Gastroesophageal sphincter (tissue), 4 donors: ENCODE results near the gene SMIM29. TPM values are rescaled to one million over a fixed set of nuclear protein-coding genes. Genes with fewer than 3 reads are reported as not detected.

Experiments
- ATAC-seq: fragments of 150-250 bp; one replicate; pipeline ENCODE4 v1.9.1; 2016; ENCODE audit warnings: mild to moderate bottlenecking, moderate library complexity
- H3K27ac ChIP-seq, 4 donors: fragments of 200-600 bp; sonication (generic) in 3 of 4; 1 replicate in 3 of 4; 2 replicates in 1 of 4; pipeline ENCODE4 v1.5.1; 2016 to 2019
- H3K27me3 ChIP-seq: fragments of 200-600 bp; sonication (generic); one replicate; pipeline ENCODE4 v1.5.1; 2019
- H3K36me3 ChIP-seq, 2 donors: fragments of 200-600 bp; sonication (generic); one replicate each; pipeline ENCODE4 v1.5.1; 2019; ENCODE audit warnings: control low read depth in 1 of 2
- H3K4me1 ChIP-seq, 3 donors: fragments of 200-600 bp; sonication (generic); 1 replicate in 2 of 3; 2 replicates in 1 of 3; pipeline ENCODE4 v1.5.1; 2016 to 2019; ENCODE audit warnings: control low read depth in 2 of 3
- H3K4me3 ChIP-seq, 2 donors: fragments of 200-600 bp; sonication (generic); one replicate each; pipeline ENCODE4 v1.5.1; 2019; ENCODE audit warnings: mild to moderate bottlenecking in 1 of 2, moderate library complexity in 1 of 2
- H3K9me3 ChIP-seq, 3 donors: fragments of 200-600 bp; sonication (generic); one replicate each; pipeline ENCODE4 v1.5.1; 2017 to 2019; ENCODE audit warnings: control low read depth in 2 of 3
- EP300 ChIP-seq: sonication (generic); formaldehyde crosslinking; IDR thresholded peaks from one replicate; pipeline ENCODE4 v1.6.1; 2017; ENCODE audit warnings: antibody characterized with exemption, mild to moderate bottlenecking
- POLR2A ChIP-seq, 2 donors: fragments of 450-650 bp; IDR thresholded peaks; one replicate each; pipeline ENCODE4 v1.6.1; 2017; ENCODE audit warnings: antibody characterized with exemption in 2 of 2, mild to moderate bottlenecking in 2 of 2, moderate library complexity in 1 of 2
- POLR2AphosphoS5 ChIP-seq: sonication (generic); formaldehyde crosslinking; IDR thresholded peaks from one replicate; pipeline ENCODE4 v1.6.1; 2017; ENCODE audit warnings: antibody characterized with exemption
- WGBS, 2 donors: methylation state at CpG; one replicate each; pipeline ENCODE4 v1.1.5; 2018; ENCODE audit warnings: low coverage in 1 of 2; 5-methylcytosine and 5-hydroxymethylcytosine counted together
- total RNA-seq, 4 donors: library from RNA; depleted of rRNA; stranded (reverse); fragments of >200 nt; gene quantifications; one replicate each; pipeline ENCODE4 v1.1.0, GENCODE V29; 2016
- TF ChIP-seq, protein P1 (sequence below), 4 experiments: fragments of 200-600 bp in 2 of 4; fragments of 450-650 bp in 2 of 4; sonication (generic) in 1 of 4; IDR thresholded peaks; one replicate each; pipeline ENCODE4 v1.5.1; 2017 to 2019; ENCODE audit warnings: antibody characterized with exemption in 4 of 4, mild to moderate bottlenecking in 2 of 4, moderate library complexity in 2 of 4

SMIM29 gene
- 10 to 100 TPM in 3 of 4 donors, 1 to 10 TPM in 1; 9.7 to 34.7 (median 22.6) TPM for total RNA-seq

GRCh38 chr6:34248727-34249468 lies at the start of gene SMIM29:
Gene SMIM29 (minus strand): TSS chr6:34249006. CDS start chr6:34247791, 1,215 bp downstream.
- peak; percentile 94 for ATAC-seq
- Histone ChIP-seq H3K36me3 (no peaks in the 10 kb centered on the region), H3K9me3 (no peaks in the 10 kb centered on the region), H3K27me3 (no peaks in the 10 kb centered on the region), H3K4me3 (peak within 1 kb of the TSS; percentile 62 to 89), H3K27ac (peak within 1 kb of the TSS; percentile 57 to 91 (median 86)), H3K4me1 (peaks cover 3 to 33% (median 18%) of the 10 kb centered on the region in 3 donors)
- TF ChIP-seq, protein P1, sequence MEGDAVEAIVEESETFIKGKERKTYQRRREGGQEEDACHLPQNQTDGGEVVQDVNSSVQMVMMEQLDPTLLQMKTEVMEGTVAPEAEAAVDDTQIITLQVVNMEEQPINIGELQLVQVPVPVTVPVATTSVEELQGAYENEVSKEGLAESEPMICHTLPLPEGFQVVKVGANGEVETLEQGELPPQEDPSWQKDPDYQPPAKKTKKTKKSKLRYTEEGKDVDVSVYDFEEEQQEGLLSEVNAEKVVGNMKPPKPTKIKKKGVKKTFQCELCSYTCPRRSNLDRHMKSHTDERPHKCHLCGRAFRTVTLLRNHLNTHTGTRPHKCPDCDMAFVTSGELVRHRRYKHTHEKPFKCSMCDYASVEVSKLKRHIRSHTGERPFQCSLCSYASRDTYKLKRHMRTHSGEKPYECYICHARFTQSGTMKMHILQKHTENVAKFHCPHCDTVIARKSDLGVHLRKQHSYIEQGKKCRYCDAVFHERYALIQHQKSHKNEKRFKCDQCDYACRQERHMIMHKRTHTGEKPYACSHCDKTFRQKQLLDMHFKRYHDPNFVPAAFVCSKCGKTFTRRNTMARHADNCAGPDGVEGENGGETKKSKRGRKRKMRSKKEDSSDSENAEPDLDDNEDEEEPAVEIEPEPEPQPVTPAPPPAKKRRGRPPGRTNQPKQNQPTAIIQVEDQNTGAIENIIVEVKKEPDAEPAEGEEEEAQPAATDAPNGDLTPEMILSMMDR (IDR thresholded peaks at IDR 0.05): peak in 3 of 4 experiments; percentile 89 to 99 (median 93)
- TF ChIP-seq EP300 (no peak), POLR2A (IDR thresholded peaks at IDR 0.05) (peak; percentile 15 to 49), POLR2AphosphoS5 (peak; percentile 68)
- WGBS, 2 donors: 0% methylated on average over 1 of the region's 79 CpGs; no CpG with 5 or more reads in 1 of the 2 donors

GRCh38 chr6:34295721-34296120 lies 46.9 kb upstream of the SMIM29 start:
- no peaks in the 10 kb centered on the region for H3K9me3 ChIP-seq
- H3K4me1 ChIP-seq: peaks cover 0 to 19% (median 0%) of the 10 kb centered on the region in 3 donors
- ATAC-seq: no peak
- peaks cover 0 to 52% of the 10 kb centered on the region in 2 donors for H3K36me3 ChIP-seq
- H3K27me3 ChIP-seq: no peaks in the 10 kb centered on the region
- WGBS, 2 donors: 53 to 82% methylated on average over 2 to 3 of the region's 3 CpGs
- H3K4me3 ChIP-seq: no peak overlapping the region
- H3K27ac ChIP-seq: no peak overlapping the region
- no peak for TF ChIP-seq POLR2AphosphoS5
- TF ChIP-seq POLR2A (IDR thresholded peaks at IDR 0.05): no peak
- TF ChIP-seq, protein P1 (IDR thresholded peaks at IDR 0.05): no peak
- no peak for TF ChIP-seq EP300

GRCh38 chr6:34292954-34293353 lies 44.1 kb upstream of the SMIM29 start:
- no peaks in the 10 kb centered on the region for H3K9me3 ChIP-seq
- H3K27me3 ChIP-seq: no peaks in the 10 kb centered on the region
- TF ChIP-seq POLR2A (IDR thresholded peaks at IDR 0.05): no peak
- TF ChIP-seq, protein P1 (IDR thresholded peaks at IDR 0.05): no peak
- TF ChIP-seq EP300: no peak
- TF ChIP-seq POLR2AphosphoS5: no peak
- no peak for ATAC-seq
- peaks cover 0 to 64% of the 10 kb centered on the region in 2 donors for H3K36me3 ChIP-seq
- H3K27ac ChIP-seq: no peak overlapping the region
- H3K4me3 ChIP-seq: no peak overlapping the region
- peaks cover 0 to 15% (median 0%) of the 10 kb centered on the region in 3 donors for H3K4me1 ChIP-seq
- no CpG with 5 or more reads among the region's 3 CpGs for WGBS, 2 donors

DNA sequence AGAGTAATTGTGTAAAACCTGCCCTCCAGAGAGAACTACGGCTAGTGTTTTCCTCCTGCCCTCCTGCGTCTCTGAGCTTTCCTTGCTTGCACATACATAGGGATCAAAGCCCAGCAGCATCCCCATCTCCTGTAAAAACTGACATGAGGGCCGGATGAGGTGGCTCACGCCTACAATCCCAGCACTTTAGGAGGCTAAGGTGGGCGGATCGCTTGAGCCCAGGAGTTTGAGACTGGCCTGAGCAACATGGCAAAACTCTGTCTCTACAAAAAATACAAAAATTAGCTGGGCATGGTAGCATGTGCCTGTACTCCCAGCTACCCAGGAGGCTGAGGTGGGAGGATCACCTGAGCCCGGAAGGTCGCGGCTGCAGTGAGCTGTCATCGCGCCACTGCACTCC lies 40.3 kb upstream of the SMIM29 start:
- ATAC-seq: no peak
- no peak for TF ChIP-seq POLR2AphosphoS5
- no peak for TF ChIP-seq EP300
- TF ChIP-seq POLR2A (IDR thresholded peaks at IDR 0.05): no peak
- H3K36me3 ChIP-seq: peaks cover 0 to 64% of the 10 kb centered on the region in 2 donors

GRCh38 chr6:34288581-34288980 lies 39.8 kb upstream of the SMIM29 start:
- Histone ChIP-seq H3K27ac (no peak overlapping the region), H3K4me3 (no peak overlapping the region), H3K36me3 (peaks cover 0 to 64% of the 10 kb centered on the region in 2 donors), H3K9me3 (no peaks in the 10 kb centered on the region), H3K27me3 (no peaks in the 10 kb centered on the region), H3K4me1 (peaks cover 0 to 31% (median 3%) of the 10 kb centered on the region in 3 donors)
- ATAC-seq: no peak
- WGBS, 2 donors: 35 to 36% methylated on average over 5 of the region's 5 CpGs
- TF ChIP-seq POLR2AphosphoS5 (no peak), POLR2A (IDR thresholded peaks at IDR 0.05) (no peak), EP300 (no peak)
- TF ChIP-seq, protein P1 (IDR thresholded peaks at IDR 0.05): no peak

More for the DNA sequence above, 40.3 kb upstream of the SMIM29 start:
- H3K27me3 ChIP-seq: no peaks in the 10 kb centered on the region
- no peaks in the 10 kb centered on the region for H3K9me3 ChIP-seq
- 50 to 92% methylated on average over 1 to 2 of the region's 11 CpGs for WGBS, 2 donors
- peaks cover 0 to 27% (median 3%) of the 10 kb centered on the region in 3 donors for H3K4me1 ChIP-seq
- H3K4me3 ChIP-seq: no peak overlapping the region
- no peak overlapping the region for H3K27ac ChIP-seq
